HCT116 (cell line): ENCODE measurements around the gene SLC4A7. TPM values are rescaled to one million over a fixed set of nuclear protein-coding genes. Genes with fewer than 3 reads are reported as not detected.

Source experiments
- ATAC-seq: fragments of 200-7000 bp; cut with Tn5 transposase; 2 replicates; pipeline ENCODE4 v1.9.1; 2020; ENCODE audit warnings: mild to moderate bottlenecking, moderate library complexity
- BruUV-seq: library from RNA; stranded (reverse); fragments of 400-500 nt; replicated peaks from 2 replicates; lab custom pipeline; 2021; lab: Mats Ljungman, UMichigan
- CTCF ChIA-PET: fragments of 300-600 bp; sonication (Branson Sonifier 250); formaldehyde crosslinking; loops from one replicate; lab custom pipeline; 2021; ENCODE audit warnings: antibody characterized with exemption; lab: Charles Lee
- POLR2A ChIA-PET: fragments of 300-600, 350-600 bp; sonication (Branson Sonifier 250); formaldehyde crosslinking; loops from one replicate; lab custom pipeline; 2021; ENCODE audit warnings: antibody characterized with exemption; lab: Charles Lee
- RAD21 ChIA-PET, 2 experiments: fragments of 300-600 bp; sonication (Branson Sonifier 250); formaldehyde crosslinking; loops; one replicate each; lab custom pipeline; 2023; ENCODE audit warnings: low total read pairs in 2 of 2; ENCODE audit not compliant: uncharacterized antibody in 2 of 2, unreplicated experiment in 2 of 2, low non-redundant PET in 1 of 2; lab: Charles Lee
- DNase-seq: peaks from one replicate; pipeline ENCODE4 v3.0.0-alpha.2; 2010; ENCODE audit warnings: low read depth, low spot score
- H2AFZ ChIP-seq: fragments of 200-600 bp; shearing (Covaris generic), sonication (generic); 2 replicates; pipeline ENCODE4 v1.6.1; 2017; ENCODE audit warnings: low read depth, mixed run types, mixed read lengths, antibody characterized with exemption, low read length; ENCODE audit not compliant: poor library complexity, severe bottlenecking
- H3K27ac ChIP-seq: 2 replicates; pipeline ENCODE4 v1.5.1; 2012; ENCODE audit warnings: low read depth, low read length
- H3K27me3 ChIP-seq: fragments of 200-600 bp; sonication (generic); 2 replicates; pipeline ENCODE4 v1.6.1; 2016; ENCODE audit warnings: mixed run types, low read length, mixed read lengths; ENCODE audit not compliant: insufficient read depth
- H3K36me3 ChIP-seq, 2 experiments: fragments of 200-500 bp in 1 of 2; fragments of 200-600 bp in 1 of 2; sonication (Bioruptor generic) in 1 of 2; sonication (generic) in 1 of 2; 2 replicates each; pipeline versions ENCODE4 v1.5.1 to v1.6.1; 2014 to 2016; ENCODE audit warnings: low read length in 2 of 2, inconsistent platforms in 1 of 2, mixed read lengths in 1 of 2, mixed run types in 1 of 2; ENCODE audit not compliant: insufficient read depth in 2 of 2, control insufficient read depth in 1 of 2
- H3K4me1 ChIP-seq, 2 experiments: fragments of 200-600 bp in 1 of 2; sonication (generic) in 1 of 2; 2 replicates each; pipeline versions ENCODE4 v1.5.1 to v1.6.1; 2012 to 2017; ENCODE audit warnings: low read length in 2 of 2, inconsistent platforms in 1 of 2, mild to moderate bottlenecking in 1 of 2, mixed read lengths in 1 of 2, mixed run types in 1 of 2, moderate library complexity in 1 of 2; ENCODE audit not compliant: insufficient read depth in 2 of 2, control insufficient read depth in 1 of 2
- H3K4me2 ChIP-seq: fragments of 200-600 bp; sonication (generic); 2 replicates; pipeline ENCODE4 v1.6.1; 2017; ENCODE audit warnings: mixed run types, low read length, mixed read lengths
- H3K4me3 ChIP-seq, 2 experiments: fragments of 200-600 bp in 1 of 2; sonication (generic) in 1 of 2; replicated peaks in 1 of 2; 2 replicates each; pipeline ENCODE4 v1.5.1; 2011 to 2016; ENCODE audit warnings: low read length in 2 of 2, control low read depth in 1 of 2, low read depth in 1 of 2, mild to moderate bottlenecking in 1 of 2, mixed read lengths in 1 of 2, mixed run types in 1 of 2
- H3K79me2 ChIP-seq: fragments of 200-600 bp; sonication (generic); 2 replicates; pipeline ENCODE4 v1.6.1; 2017; ENCODE audit warnings: mild to moderate bottlenecking, mixed run types, low read length, moderate library complexity, mixed read lengths; ENCODE audit not compliant: insufficient read depth
- H3K9ac ChIP-seq: fragments of 200-600 bp; sonication (generic); 2 replicates; pipeline ENCODE4 v1.6.1; 2016; ENCODE audit warnings: low read length, mixed read lengths
- H3K9me2 ChIP-seq: fragments of 200-600 bp; sonication (generic), shearing (Covaris generic); 2 replicates; pipeline ENCODE4 v1.6.1; 2017; ENCODE audit warnings: mixed run types, mild to moderate bottlenecking, moderate library complexity; ENCODE audit not compliant: insufficient read depth
- H3K9me3 ChIP-seq, 2 experiments: fragments of 200-500 bp in 1 of 2; fragments of 200-600 bp in 1 of 2; sonication (Bioruptor generic) in 1 of 2; sonication (generic) in 1 of 2; 2 replicates each; pipeline ENCODE4 v1.6.1; 2014 to 2017; ENCODE audit warnings: low read length in 2 of 2, mixed read lengths in 2 of 2, inconsistent platforms in 1 of 2, low read depth in 1 of 2, mild to moderate bottlenecking in 1 of 2, mixed run types in 1 of 2, moderate library complexity in 1 of 2; ENCODE audit not compliant: control insufficient read depth in 1 of 2, insufficient read depth in 1 of 2
- H4K20me1 ChIP-seq: fragments of 200-600 bp; sonication (generic), shearing (Covaris generic); 2 replicates; pipeline ENCODE4 v1.6.1; 2017; ENCODE audit warnings: mixed run types, mild to moderate bottlenecking, moderate library complexity; ENCODE audit not compliant: insufficient read depth
- EGR1 ChIP-seq: IDR thresholded peaks from 2 replicates; pipeline ENCODE4 v1.6.1; 2012; ENCODE audit warnings: low read depth
- EZH2 ChIP-seq: fragments of 200-600 bp; sonication (generic); IDR thresholded peaks from 2 replicates; pipeline ENCODE4 v1.6.1; 2017; ENCODE audit warnings: antibody characterized with exemption, mixed run types
- EZH2phosphoT487 ChIP-seq: fragments of 200-600 bp; IDR thresholded peaks from 2 replicates; pipeline ENCODE4 v1.6.1; 2018; ENCODE audit warnings: antibody characterized with exemption, borderline replicate concordance
- JUND ChIP-seq: IDR thresholded peaks from 2 replicates; pipeline ENCODE4 v1.6.1; 2012
- SIN3A ChIP-seq: IDR thresholded peaks from 2 replicates; pipeline ENCODE4 v1.6.1; 2012; ENCODE audit warnings: low read depth
- SRF ChIP-seq: IDR thresholded peaks from 2 replicates; pipeline ENCODE4 v1.6.1; 2012; ENCODE audit warnings: low read depth
- TCF7L2 ChIP-seq: IDR thresholded peaks from 2 replicates; pipeline ENCODE4 v1.7.0; 2011; ENCODE audit warnings: borderline replicate concordance, inconsistent platforms; ENCODE audit not compliant: insufficient read depth, insufficient read length; ENCODE audit errors: extremely low read depth
- intact Hi-C: fragments of 100-400 bp; cut with micrococcal nuclease; formaldehyde crosslinking; loops from 2 replicates; pipeline ENCODE4 v1.10.0; 2022
- total RNA-seq: library from RNA; stranded (reverse); gene quantifications from one replicate; pipeline ENCODE4 v1.2.1, GENCODE V29; 2021; ENCODE audit not compliant: unreplicated experiment
- TF ChIP-seq, protein P1 (sequence below): IDR thresholded peaks from 2 replicates; pipeline ENCODE4 v1.6.1; 2012
- TF ChIP-seq, protein P2 (sequence below), 3 experiments: fragments of 200-600 bp in 1 of 3; sonication (generic) in 1 of 3; IDR thresholded peaks in 2 of 3; conservative IDR thresholded peaks in 1 of 3; 2 replicates each; pipeline ENCODE4 v1.5.1; 2012 to 2017; ENCODE audit warnings: low read depth in 2 of 3, low read length in 2 of 3, antibody characterized with exemption in 1 of 3, borderline replicate concordance in 1 of 3, control low read depth in 1 of 3, mild to moderate bottlenecking in 1 of 3, mixed read lengths in 1 of 3, mixed run types in 1 of 3, moderate library complexity in 1 of 3; ENCODE audit not compliant: insufficient read depth in 1 of 3

SLC4A7 gene
- total RNA-seq, 1 experiment from 2014 or later: 37.6 TPM

- BruUV-seq: no TSS peak
- Histone ChIP-seq H3K4me2 (peak overlapping the region; percentile 93), H3K4me1 (peaks cover 3 to 23% of the 10 kb centered on the region in 2 experiments; a peak in 3 of 4 replicates), H2AFZ (no peak overlapping the region), H3K9me3 (no peaks in the 10 kb centered on the region), H3K27ac (peak overlapping the region; percentile 77), H3K79me2 (peaks cover 55% of the 10 kb centered on the region), H3K27me3 (no peaks in the 10 kb centered on the region), H3K36me3 (no peaks in the 10 kb centered on the region), H3K9me2 (no peaks in the 10 kb centered on the region), H3K4me3 (peak overlapping the region; percentile 82 to 96), H4K20me1 (no peaks in the 10 kb centered on the region), H3K9ac (peak overlapping the region; percentile 87)
- DNase-seq: no peak
- TF ChIP-seq, protein P1, sequence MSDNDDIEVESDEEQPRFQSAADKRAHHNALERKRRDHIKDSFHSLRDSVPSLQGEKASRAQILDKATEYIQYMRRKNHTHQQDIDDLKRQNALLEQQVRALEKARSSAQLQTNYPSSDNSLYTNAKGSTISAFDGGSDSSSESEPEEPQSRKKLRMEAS: peak; percentile 74
- TF ChIP-seq SIN3A (peak; percentile 25; the same call in 1 of the 2 replicates), TCF7L2 (peak; percentile 49), JUND (no peak)
- POLR2A ChIA-PET: interaction anchor here (0.8 to 1.4 kb wide), 3 partner anchors 11 to 16 kb away, joined by 3 to 6 read pairs (median 3); no protein-coding TSS in a partner anchor
- CTCF ChIA-PET: no interaction called here
- peak; percentile 9 for ATAC-seq
- intact Hi-C loops: loop anchor here (2.0 kb wide), 2 partner anchors 51 to 175 kb away; no protein-coding TSS in a partner anchor
- RAD21 ChIA-PET: interaction anchor here in 1 of 2 experiments (0.7 kb wide), 1 partner anchor 426 kb away, joined by 3 read pairs; no protein-coding TSS in a partner anchor
These were observed 818 bp downstream of the SLC4A7 start for GRCh38 chr3:27483117-27484014.

DNA sequence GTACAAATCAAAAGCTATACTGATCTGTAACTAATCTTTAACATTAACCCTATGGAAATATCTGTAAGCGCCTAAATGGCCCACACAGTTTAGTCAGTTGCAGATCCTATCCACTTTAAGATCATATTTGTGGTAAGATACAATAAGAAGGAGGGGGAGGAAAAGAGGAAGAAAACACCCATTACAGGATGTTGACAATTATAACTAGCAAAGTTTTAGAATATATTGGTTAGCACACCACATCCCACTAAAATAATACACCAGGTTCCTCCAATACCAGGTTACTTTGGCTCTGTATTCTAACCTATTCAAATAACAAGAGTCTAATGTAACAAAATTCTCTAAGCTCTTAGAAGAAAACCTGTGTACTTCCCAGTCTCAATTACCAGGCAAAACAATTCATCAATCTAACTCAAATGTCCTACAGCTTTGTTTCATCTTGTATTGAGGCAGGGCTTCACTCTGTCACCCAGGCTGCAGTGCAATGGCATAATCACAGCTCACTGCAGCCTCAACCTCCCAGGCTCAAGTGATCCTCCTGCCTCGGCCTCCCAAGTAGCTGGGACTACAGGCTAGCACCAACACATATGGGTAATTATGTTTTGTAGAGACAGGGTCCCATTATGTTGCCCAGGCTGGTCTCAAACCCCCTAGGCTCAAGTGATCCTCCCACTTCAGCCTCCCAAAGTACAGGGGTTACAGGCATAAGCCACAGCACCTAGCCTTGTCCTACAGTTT lies 4.2 kb downstream of the SLC4A7 start:
- DNase-seq: no peak
- Histone ChIP-seq H3K27ac (no peak overlapping the region), H4K20me1 (no peaks in the 10 kb centered on the region), H3K4me2 (no peak overlapping the region), H3K9me2 (no peaks in the 10 kb centered on the region), H3K36me3 (peaks cover 0 to 7% of the 10 kb centered on the region in 2 experiments; a peak in 1 of 4 replicates), H3K79me2 (peaks cover 89% of the 10 kb centered on the region), H2AFZ (no peak overlapping the region), H3K9ac (no peak overlapping the region), H3K27me3 (no peaks in the 10 kb centered on the region), H3K4me3 (no peak overlapping the region), H3K4me1 (peaks cover 3 to 19% of the 10 kb centered on the region in 2 experiments; a peak in 3 of 4 replicates), H3K9me3 (no peaks in the 10 kb centered on the region)
- TF ChIP-seq TCF7L2: no peak
- no peak for TF ChIP-seq EGR1
- no peak for TF ChIP-seq EZH2phosphoT487
- TF ChIP-seq, protein P2, sequence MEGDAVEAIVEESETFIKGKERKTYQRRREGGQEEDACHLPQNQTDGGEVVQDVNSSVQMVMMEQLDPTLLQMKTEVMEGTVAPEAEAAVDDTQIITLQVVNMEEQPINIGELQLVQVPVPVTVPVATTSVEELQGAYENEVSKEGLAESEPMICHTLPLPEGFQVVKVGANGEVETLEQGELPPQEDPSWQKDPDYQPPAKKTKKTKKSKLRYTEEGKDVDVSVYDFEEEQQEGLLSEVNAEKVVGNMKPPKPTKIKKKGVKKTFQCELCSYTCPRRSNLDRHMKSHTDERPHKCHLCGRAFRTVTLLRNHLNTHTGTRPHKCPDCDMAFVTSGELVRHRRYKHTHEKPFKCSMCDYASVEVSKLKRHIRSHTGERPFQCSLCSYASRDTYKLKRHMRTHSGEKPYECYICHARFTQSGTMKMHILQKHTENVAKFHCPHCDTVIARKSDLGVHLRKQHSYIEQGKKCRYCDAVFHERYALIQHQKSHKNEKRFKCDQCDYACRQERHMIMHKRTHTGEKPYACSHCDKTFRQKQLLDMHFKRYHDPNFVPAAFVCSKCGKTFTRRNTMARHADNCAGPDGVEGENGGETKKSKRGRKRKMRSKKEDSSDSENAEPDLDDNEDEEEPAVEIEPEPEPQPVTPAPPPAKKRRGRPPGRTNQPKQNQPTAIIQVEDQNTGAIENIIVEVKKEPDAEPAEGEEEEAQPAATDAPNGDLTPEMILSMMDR (IDR thresholded peaks at IDR 0.05 in 2 of 3, conservative IDR thresholded peaks at IDR 0.05 in 1 of 3; ENCODE audit: borderline replicate concordance in 1 of 3, insufficient read depth in 1 of 3, low read depth in 2 of 3, low read length in 2 of 3): no peak
- TF ChIP-seq JUND: no peak
- no peak for TF ChIP-seq EZH2
- TF ChIP-seq SRF: no peak
- no TSS peak for BruUV-seq
- ChIA-PET RAD21 (no interaction called here), CTCF (no interaction called here), POLR2A (interaction anchor here (0.8 kb wide), 1 partner anchor 54 kb away, joined by 3 read pairs; no protein-coding TSS in a partner anchor)
- intact Hi-C loops: no loop called here
- no peak for ATAC-seq
